ENCODE data around the gene GALNT18. TPM values are rescaled to one million over a fixed set of nuclear protein-coding genes. Genes with fewer than 3 reads are reported as not detected.

Gene GALNT18
- total and polyA plus RNA-seq, 2 experiments from 2014 or later, result 4.3 to 10.8 TPM

GRCh38 chr11:11380340-11380739 lies 241.5 kb downstream of the GALNT18 start:
- H3K9me3 Mint-ChIP-seq, result peaks cover 6% of the 10 kb centered on the region; the same call in 1 of the 3 replicates

More at GRCh38 chr11:11380340-11380739, 241.5 kb downstream of the GALNT18 start:
- TF ChIP-seq CREB1 (CRISPR knock-in tag; IDR thresholded peaks at IDR 0.05; ENCODE audit: low read depth) (no peak), ZNF462 (CRISPR knock-in tag; IDR thresholded peaks at IDR 0.05) (no peak), ZNF114 (CRISPR knock-in tag; IDR thresholded peaks at IDR 0.05) (no peak), STAT1 (IDR thresholded peaks at IDR 0.05; ENCODE audit: unreplicated experiment) (no peak), ZNF331 (CRISPR knock-in tag; IDR thresholded peaks at IDR 0.05; ENCODE audit: low read depth) (no peak), EZH2phosphoT487 (IDR thresholded peaks at IDR 0.05; ENCODE audit: unreplicated experiment) (no peak), POLR2AphosphoS5 (IDR thresholded peaks at IDR 0.05; ENCODE audit: low read depth) (no peak), JUNB (IDR thresholded peaks at IDR 0.05; ENCODE audit: unreplicated experiment) (no peak), ETS1 (IDR thresholded peaks at IDR 0.05) (no peak), REST (IDR thresholded peaks at IDR 0.05; ENCODE audit: unreplicated experiment) (no peak), NANOG (IDR thresholded peaks at IDR 0.05; ENCODE audit: borderline replicate concordance) (no peak), EZH2 (IDR thresholded peaks at IDR 0.05; ENCODE audit: low read depth, unreplicated experiment) (no peak)
- no peak overlapping the region for H3K4me3 Mint-ChIP-seq
- H3K27ac Mint-ChIP-seq, result no peak overlapping the region
- no peaks in the 10 kb centered on the region for H3K4me1 Mint-ChIP-seq
- no peaks in the 10 kb centered on the region for H3K36me3 ChIP-seq (ENCODE audit: insufficient read depth)
- no peaks in the 10 kb centered on the region for H3F3A ChIP-seq (replicated peaks; ENCODE audit: low read depth)
- peaks cover 13% of the 10 kb centered on the region for H3K27me3 Mint-ChIP-seq (ENCODE audit: insufficient read depth, low read depth, poor library complexity)
- no peak overlapping the region for H3K4me2 ChIP-seq
- no peaks in the 10 kb centered on the region for H3K79me2 ChIP-seq (replicated peaks; ENCODE audit: insufficient read depth)
- DNase-seq (ENCODE audit: low spot score) (no peak), ATAC-seq (no peak)
- H2AFZ ChIP-seq, result no peak overlapping the region
- H3K9me2 ChIP-seq (ENCODE audit: insufficient read depth), result peaks cover 9% of the 10 kb centered on the region; the same call in 1 of the 2 replicates
- no peaks in the 10 kb centered on the region for H3K4me1 ChIP-seq (ENCODE audit: insufficient read depth)
- no peaks in the 10 kb centered on the region for H4K20me1 ChIP-seq (replicated peaks; ENCODE audit: insufficient read depth)
- no peaks in the 10 kb centered on the region for H3K36me3 Mint-ChIP-seq (ENCODE audit: low read depth)
- H3K27ac ChIP-seq (ENCODE audit: low read depth), result no peak overlapping the region
- no peaks in the 10 kb centered on the region for H3K27me3 ChIP-seq (ENCODE audit: insufficient read depth)
- no peak overlapping the region for H3K4me3 ChIP-seq
